Transverse colon (tissue), 4 donors: ENCODE data around the gene ANKRD65. TPM values are rescaled to one million over a fixed set of nuclear protein-coding genes. Genes with fewer than 3 reads are reported as not detected.

Experiments used
- DNase-seq: peaks from one replicate; pipeline ENCODE4 v3.0.0-alpha.2; 2019
- H3K27ac ChIP-seq, 4 donors: fragments of 200-600 bp; sonication (generic); 2 replicates each; pipeline ENCODE4 v1.5.1; 2016 to 2018; ENCODE audit warnings: inconsistent platforms in 4 of 4
- H3K27me3 ChIP-seq: fragments of 200-600 bp; sonication (generic); 2 replicates; pipeline ENCODE4 v1.5.1; 2017; ENCODE audit warnings: inconsistent platforms
- H3K36me3 ChIP-seq, 4 donors: fragments of 200-600 bp; sonication (generic); 2 replicates each; pipeline ENCODE4 v1.5.1; 2017 to 2019; ENCODE audit warnings: inconsistent platforms in 4 of 4
- H3K4me1 ChIP-seq, 4 donors: fragments of 200-600 bp; sonication (generic); 2 replicates each; pipeline ENCODE4 v1.5.1; 2017 to 2020; ENCODE audit warnings: inconsistent platforms in 4 of 4
- H3K4me3 ChIP-seq, 4 donors: fragments of 200-600 bp; sonication (generic); 1 replicate in 1 of 4; 2 replicates in 3 of 4; pipeline versions ENCODE4 v1.5.1 to v1.6.1; 2017 to 2019; ENCODE audit warnings: inconsistent platforms in 4 of 4
- H3K9me3 ChIP-seq, 2 donors: fragments of 200-600 bp; sonication (generic); 2 replicates each; pipeline ENCODE4 v1.5.1; 2017 to 2019; ENCODE audit warnings: inconsistent platforms in 2 of 2
- CTCF ChIP-seq, 5 experiments: fragments of 200-600 bp in 3 of 5; fragments of 450-650 bp in 2 of 5; sonication (generic) in 3 of 5; IDR thresholded peaks; 1 replicate in 2 of 5; 2 replicates in 3 of 5; pipeline ENCODE4 v1.5.1; 2016 to 2017; ENCODE audit warnings: antibody characterized with exemption in 5 of 5, inconsistent platforms in 3 of 5, mild to moderate bottlenecking in 2 of 5, moderate library complexity in 1 of 5
- EP300 ChIP-seq: sonication (generic); formaldehyde crosslinking; IDR thresholded peaks from one replicate; pipeline ENCODE4 v1.6.1; 2017; ENCODE audit warnings: antibody characterized with exemption, low read depth
- POLR2A ChIP-seq: fragments of 450-650 bp; IDR thresholded peaks from one replicate; pipeline ENCODE4 v1.6.1; 2016; ENCODE audit warnings: antibody characterized with exemption, mild to moderate bottlenecking, moderate library complexity
- POLR2AphosphoS5 ChIP-seq, 3 donors: sonication (generic); formaldehyde crosslinking; IDR thresholded peaks; one replicate each; pipeline ENCODE4 v1.6.1; 2016; ENCODE audit warnings: antibody characterized with exemption in 3 of 3
- WGBS, 2 donors: methylation state at CpG; one replicate each; pipeline ENCODE4 v1.1.5; 2018; ENCODE audit warnings: low coverage in 1 of 2; 5-methylcytosine and 5-hydroxymethylcytosine counted together
- in situ Hi-C, 4 donors: fragments of 200-750 bp; cut with MboI; loops; one replicate each; pipeline versions ENCODE4 v1.15.0 to v1.15.1; 2017; ENCODE audit warnings: low sequenced_read_pairs in 3 of 4, low pct_ligation_motif_present in 1 of 4, low pct_unique_long_range_greater_than_20kb in 1 of 4
- intact Hi-C: fragments of 100-400 bp; cut with DNase I; formaldehyde crosslinking; loops from one replicate; pipeline ENCODE4 v1.15.1; 2023; ENCODE audit warnings: low total_unique reads
- total RNA-seq, 4 donors: library from RNA; depleted of rRNA; stranded (reverse); fragments of >200 nt; gene quantifications; one replicate each; pipeline ENCODE4 v1.1.0, GENCODE V29; 2016

ANKRD65 gene
- total RNA-seq, 4 donors from 2014 or later, result 0.80 to 4.5 (median 1.9) TPM

DNA sequence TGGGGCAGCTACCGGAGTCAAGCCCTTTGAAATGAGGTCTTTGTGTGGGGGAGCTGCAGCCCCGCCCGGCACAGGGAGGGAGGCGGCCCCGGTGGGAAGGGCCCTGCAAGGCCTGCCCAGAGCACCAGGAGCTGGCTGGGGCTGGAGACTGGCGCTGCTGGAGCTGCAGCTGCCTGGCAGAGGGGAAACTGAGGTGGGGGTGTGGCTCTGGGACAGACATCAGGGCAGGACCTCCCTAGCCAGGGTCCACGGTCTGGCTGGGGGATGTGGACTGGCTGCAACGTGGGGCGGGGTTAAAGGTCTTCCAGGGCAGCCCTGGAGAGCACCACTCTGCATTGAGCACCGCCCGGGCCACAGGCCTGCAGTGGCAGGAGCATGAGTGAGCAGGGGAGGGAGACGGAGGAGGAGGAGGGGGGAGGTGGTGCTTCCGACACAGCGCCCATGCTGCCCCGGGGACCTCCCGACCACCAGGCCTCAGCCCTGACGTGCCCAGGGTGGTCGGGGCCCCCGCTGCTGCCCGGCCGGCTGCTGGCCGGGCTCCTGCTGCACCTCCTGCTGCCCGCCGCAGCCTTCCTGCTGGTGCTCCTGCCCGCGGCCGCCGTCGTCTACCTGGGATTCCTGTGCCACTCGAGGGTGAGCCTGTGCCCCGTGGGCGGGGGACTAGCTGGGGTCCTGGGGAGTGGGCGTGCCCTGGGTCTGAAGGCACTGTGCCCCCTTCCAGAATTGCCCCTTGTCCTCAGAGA, 4.8 kb upstream of the ANKRD65 start:
- WGBS, 2 donors, result 33% methylated on average over 26 of the region's 33 CpGs; no CpG with 5 or more reads in 1 of the 2 donors
- DNase-seq, result no peak
- Histone ChIP-seq H3K36me3 (no peaks in the 10 kb centered on the region), H3K9me3 (no peaks in the 10 kb centered on the region), H3K4me1 (peaks cover 12 to 20% (median 17%) of the 10 kb centered on the region in 4 donors), H3K27me3 (peaks cover 27% of the 10 kb centered on the region), H3K4me3 (no peak overlapping the region), H3K27ac (peak overlapping the region in 1 of 4 donors; percentile 74)
- intact Hi-C loops, result no loop called here
- in situ Hi-C loops, result no loop called here
- TF ChIP-seq EP300 (no peak), POLR2A (no peak), POLR2AphosphoS5 (IDR thresholded peaks at IDR 0.05) (no peak), CTCF (IDR thresholded peaks at IDR 0.05) (no peak)

DNA sequence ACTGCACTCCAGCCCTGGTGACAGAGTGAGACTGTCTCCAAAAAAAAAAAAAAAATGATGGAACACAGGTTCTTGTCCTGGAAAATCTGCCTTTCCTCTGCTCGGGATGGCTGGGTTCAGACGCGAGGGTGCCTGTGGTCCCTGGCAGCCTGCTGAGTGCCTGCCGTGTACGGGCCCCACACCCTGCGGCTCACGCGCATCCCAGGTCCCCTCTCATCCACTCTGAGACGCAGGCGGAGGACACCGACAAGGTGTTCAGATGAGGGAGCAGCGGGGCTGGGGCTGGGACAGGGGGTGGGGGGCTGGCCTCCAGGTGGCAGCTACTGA, 4.3 kb upstream of the ANKRD65 start:
- Histone ChIP-seq H3K27ac (no peak overlapping the region), H3K4me1 (peaks cover 6 to 21% (median 15%) of the 10 kb centered on the region in 4 donors), H3K36me3 (no peaks in the 10 kb centered on the region), H3K27me3 (peaks cover 32% of the 10 kb centered on the region), H3K9me3 (no peaks in the 10 kb centered on the region), H3K4me3 (no peak overlapping the region)
- no peak for DNase-seq
- intact Hi-C loops, result no loop called here
- 84% methylated on average over 12 of the region's 12 CpGs; no CpG with 5 or more reads in 1 of the 2 donors for WGBS, 2 donors
- TF ChIP-seq CTCF (IDR thresholded peaks at IDR 0.05) (no peak), EP300 (no peak), POLR2A (no peak), POLR2AphosphoS5 (IDR thresholded peaks at IDR 0.05) (no peak)
- in situ Hi-C loops, result no loop called here

DNA sequence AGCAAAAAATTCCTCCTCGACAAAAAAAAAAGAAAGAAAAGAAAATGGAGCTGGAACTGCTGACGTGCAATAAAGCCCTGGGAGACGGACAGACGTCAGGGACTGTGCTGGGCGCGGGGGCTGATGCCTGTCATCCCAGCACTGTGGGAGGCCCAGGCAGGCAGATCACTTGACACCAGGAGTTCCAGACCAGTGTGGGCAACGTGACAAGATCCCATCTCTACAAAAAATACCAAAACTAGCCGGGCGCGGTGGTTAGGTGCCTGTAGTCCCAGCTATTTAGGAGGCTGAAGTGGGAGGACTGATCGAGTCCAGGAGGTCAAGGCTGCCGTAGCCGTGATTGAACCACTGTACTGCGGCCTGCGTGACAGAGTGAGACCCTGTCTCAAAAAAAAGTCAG, 3.6 kb upstream of the ANKRD65 start:
- H3K27me3 ChIP-seq, result peaks cover 35% of the 10 kb centered on the region
- TF ChIP-seq POLR2AphosphoS5 (IDR thresholded peaks at IDR 0.05), result no peak
- no peak for TF ChIP-seq CTCF (IDR thresholded peaks at IDR 0.05)
- 92 to 100% methylated on average over 3 to 15 of the region's 15 CpGs for whole genome bisulfite sequencing, 2 donors
- no peak for DNase-seq
- no peaks in the 10 kb centered on the region for H3K36me3 ChIP-seq
- H3K9me3 ChIP-seq, result no peaks in the 10 kb centered on the region
- in situ Hi-C loops, result no loop called here
- no peak overlapping the region for H3K27ac ChIP-seq
- H3K4me3 ChIP-seq, result no peak overlapping the region
- intact Hi-C loops, result no loop called here
- peaks cover 6 to 17% (median 10%) of the 10 kb centered on the region in 4 donors for H3K4me1 ChIP-seq

DNA sequence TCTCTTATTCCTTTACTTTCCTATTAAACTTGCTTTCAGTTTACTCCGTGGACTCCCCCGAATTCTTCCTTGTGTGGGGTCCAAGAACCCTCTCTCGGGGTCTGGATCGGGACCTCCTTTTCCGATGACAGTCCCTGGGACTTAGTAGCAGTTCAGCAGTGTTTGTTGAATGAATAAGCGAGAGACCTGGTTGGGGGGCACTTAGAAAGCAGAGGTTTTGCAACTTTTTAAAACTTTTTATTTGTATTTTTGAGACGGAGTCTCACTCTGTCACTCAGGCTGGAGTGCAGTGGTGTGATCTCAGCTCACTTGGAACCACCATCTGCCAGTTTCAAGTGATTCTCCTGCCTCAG, 2.1 kb upstream of the ANKRD65 start:
- no peak overlapping the region for H3K27ac ChIP-seq

More for the DNA sequence above, 2.1 kb upstream of the ANKRD65 start:
- H3K4me3 ChIP-seq, result no peak overlapping the region
- H3K27me3 ChIP-seq, result peaks cover 37% of the 10 kb centered on the region
- peaks cover 0 to 19% (median 7%) of the 10 kb centered on the region in 4 donors for H3K4me1 ChIP-seq
- intact Hi-C loops, result no loop called here
- WGBS, 2 donors, result 84 to 85% methylated on average over 7 of the region's 7 CpGs
- no peak for DNase-seq
- TF ChIP-seq CTCF (IDR thresholded peaks at IDR 0.05), result no peak
- no peak for TF ChIP-seq EP300
- no peak for TF ChIP-seq POLR2AphosphoS5 (IDR thresholded peaks at IDR 0.05)
- TF ChIP-seq POLR2A, result no peak
- no peaks in the 10 kb centered on the region for H3K9me3 ChIP-seq
- no peaks in the 10 kb centered on the region for H3K36me3 ChIP-seq
- in situ Hi-C loops, result no loop called here
